Cerebellar cortex (tissue), 1 donor: Measurements from ENCODE around the gene E2F1.

Experiments
- DNase-seq: peaks from one replicate; pipeline ENCODE4 v3.0.0-alpha.2; 2015; ENCODE audit warnings: low spot score

E2F1 gene

DNA sequence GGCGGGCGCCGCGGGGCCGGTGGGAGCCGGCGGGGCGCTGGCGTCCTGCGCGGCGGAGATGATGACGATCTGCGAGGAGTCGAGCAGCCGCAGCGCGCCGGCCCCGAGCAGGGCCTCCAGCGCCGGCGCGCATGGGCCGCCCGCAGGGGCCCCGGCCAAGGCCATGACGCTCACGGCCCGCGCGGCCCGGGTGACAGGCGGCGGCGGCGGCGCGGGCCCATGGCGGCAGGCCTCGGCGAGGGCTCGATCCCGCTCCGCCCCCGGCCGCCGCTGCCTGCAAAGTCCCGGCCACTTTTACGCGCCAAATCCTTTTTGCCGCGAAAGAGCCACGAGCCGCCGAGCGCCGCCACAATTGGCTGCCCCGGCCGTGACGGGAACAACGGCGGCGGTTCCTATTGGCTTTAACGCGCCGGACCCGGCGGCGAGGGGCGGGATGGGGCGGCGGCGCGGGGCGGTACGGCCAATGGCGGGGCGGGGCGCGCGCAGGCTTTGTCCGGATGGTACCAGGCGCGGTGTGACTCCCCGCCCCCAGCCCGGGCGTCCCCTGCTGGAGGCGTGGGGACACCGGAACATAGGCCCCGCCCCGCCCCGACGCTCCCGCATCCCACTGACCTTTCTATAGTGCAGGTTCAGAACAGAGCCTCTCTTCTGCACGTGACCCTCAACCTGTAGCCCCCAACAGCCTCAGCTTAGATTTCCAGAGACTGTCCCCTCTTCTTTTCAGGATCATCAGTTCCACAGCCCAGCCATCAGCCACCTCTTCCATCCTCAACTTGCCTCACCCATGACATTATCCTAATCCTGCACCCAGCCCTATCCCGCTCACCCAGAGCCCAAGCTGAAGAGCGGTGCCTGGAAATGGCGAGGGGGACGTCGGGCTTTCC lies at the start of gene E2F1:
Gene E2F1 (minus strand): TSS at position 286 of the 884 bp plus-strand sequence. CDS start 121 bp downstream, at position 165.
- DNase-seq = peak; percentile 90

- DNase-seq = peak; percentile 63
These were observed 47.7 kb upstream of the E2F1 start for GRCh38 chr20:33733654-33734576.

- peak; percentile 62 for DNase-seq
These were observed 46.2 kb upstream of the E2F1 start for GRCh38 chr20:33732166-33732970.

DNA sequence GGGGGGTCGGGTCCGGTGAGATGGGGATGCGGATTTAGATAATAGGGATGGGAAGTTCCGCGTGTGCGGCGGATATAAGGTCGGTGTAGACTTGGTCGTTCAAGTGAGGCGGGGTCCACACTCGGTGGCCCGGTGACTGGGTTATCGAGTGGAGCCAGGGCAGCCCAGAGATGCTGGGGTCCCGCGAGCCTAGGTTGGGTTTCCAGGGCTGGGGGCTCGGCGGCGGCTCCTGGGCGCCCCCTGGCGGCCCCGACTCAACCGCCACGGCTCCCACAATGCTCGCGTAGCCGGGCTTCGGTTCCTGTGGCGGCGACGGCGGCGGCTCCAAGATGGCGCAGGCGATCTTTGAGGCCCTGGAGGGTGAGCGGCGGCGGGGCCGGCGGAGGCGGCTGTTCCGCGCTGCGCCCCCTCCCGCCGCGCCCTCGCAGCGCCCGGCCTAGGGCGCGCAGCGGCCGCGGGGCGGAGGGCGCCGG lies 45.5 kb upstream of the E2F1 start, which contains the start of gene ZNF341:
Gene ZNF341 (plus strand): TSS at position 304 of the 473 bp plus-strand sequence. CDS start 26 bp downstream, at position 330.
- peak; percentile 76 for DNase-seq

- DNase-seq = no peak
These were observed 44.9 kb upstream of the E2F1 start for GRCh38 chr20:33730946-33731692.

DNA sequence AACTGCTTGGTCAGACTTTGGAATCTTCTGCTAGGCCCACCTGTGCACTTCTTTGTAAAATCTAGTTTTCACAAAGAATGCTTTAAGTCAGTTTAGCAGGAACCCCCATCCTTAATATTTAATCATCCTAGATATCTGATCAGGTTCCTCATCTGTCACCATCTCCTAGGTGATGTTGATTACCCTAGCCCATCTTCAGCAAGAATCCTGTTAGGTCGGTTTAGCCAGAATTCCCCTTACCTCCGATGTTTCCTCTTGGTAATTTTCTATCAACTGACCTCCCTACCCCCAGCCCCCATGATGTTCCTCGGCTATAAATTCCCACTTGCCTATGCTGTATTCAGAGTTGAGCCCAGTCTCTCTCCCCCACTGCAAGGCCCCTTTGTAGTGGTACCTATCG lies 42.9 kb upstream of the E2F1 start:
- DNase-seq = no peak

GRCh38 chr20:33728463-33728862 lies 42.3 kb upstream of the E2F1 start:
- DNase-seq = no peak

GRCh38 chr20:33727806-33728205 lies 41.6 kb upstream of the E2F1 start:
- DNase-seq = no peak

- no peak for DNase-seq
These were observed 40.9 kb upstream of the E2F1 start for GRCh38 chr20:33727115-33727479.

DNA sequence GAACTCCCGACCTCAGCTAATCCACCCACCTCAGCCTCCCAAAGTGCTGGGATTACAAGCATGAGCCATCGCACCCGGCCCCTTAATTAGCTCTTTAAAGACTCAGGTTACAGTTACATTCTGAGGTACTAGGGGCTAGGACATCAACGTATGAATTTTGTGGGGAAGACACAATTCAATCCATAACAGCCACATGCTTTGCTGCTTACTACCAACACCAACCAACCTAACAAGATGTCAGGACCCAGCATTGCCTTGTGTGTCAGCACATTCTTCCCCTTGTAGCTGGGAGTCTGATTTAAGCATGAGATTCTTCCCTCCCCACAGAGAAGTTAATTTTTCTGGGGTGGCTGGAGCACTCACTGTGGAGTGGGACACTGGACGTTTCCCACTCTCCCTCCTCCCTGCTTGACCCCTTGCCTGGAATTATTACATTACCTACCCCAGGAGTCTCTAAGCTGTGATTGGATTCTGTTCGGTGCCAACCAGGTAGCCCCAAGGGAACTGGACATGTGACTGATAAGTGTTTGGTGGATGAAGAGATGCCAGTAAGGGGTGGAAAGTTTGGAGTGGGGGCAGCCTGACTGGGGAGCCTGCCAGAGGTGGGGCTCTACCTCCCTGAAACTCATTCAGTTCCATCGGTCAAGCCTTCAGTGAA lies 39.6 kb upstream of the E2F1 start:
- no peak for DNase-seq

DNA sequence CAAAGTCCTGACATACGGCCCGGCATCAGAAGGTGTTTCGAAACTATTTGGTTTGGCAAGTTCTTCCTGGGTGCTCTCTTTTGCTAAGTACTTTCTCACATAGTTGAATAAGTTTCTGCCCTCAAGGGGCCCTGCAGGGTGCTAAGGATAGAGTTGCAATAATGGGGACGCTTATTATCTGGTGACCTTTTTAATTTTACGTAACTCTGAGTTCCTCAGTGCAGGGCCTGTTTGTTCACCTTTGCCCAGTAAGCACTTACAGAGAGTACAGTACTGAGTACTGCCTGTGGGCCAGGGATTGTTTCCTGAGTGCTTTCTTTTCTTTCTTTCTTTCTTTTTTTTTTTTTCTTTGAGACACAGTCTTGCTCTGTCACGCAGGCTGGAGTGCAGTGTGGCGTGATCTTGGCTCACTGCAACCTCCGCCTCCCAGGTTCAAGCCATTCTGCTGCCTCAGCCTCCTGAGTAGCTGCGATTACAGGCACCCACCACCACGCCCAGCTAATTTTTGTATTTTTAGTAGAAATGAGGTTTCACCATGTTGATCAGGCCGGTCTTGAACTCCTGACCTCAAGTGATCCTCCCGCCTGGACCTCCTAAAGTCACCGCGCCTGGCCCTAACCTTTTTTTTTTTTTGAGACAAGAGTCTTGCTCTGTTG lies 38.4 kb upstream of the E2F1 start:
- no peak for DNase-seq

DNA sequence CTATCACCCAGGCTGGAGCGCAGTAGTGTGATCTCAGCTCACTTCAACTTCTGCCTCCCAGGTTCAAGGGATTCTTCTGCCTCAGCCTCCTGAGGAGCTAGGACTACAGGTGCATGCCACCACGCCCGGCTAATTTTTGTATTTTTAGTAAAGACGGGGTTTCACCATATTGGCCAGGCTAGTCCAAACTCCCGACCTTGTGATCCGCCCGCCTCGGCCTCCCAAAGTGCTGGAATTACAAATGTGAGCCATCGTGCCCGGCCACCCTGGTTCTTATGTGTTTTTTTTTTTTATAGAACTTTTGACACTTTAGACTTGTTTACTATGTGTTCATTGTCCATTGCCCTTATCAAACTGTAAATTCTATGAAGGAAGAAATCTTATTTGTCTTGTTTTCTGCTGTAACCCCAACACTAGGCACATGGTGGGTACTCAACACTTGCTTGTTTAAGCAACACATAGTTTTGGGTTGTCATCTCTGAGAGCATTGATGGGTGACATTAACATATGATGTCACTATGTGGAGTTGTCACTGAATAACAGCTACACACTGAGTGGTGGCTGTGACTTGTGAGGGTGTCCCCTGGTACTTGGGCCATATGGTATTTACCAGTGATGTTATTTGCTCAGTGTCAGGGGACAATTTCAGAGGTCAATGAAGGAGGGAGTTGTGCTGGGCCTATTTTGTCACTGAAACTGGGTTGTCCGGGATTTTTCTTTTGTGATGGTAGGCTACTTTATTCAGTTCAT lies 35.4 kb upstream of the E2F1 start:
- DNase-seq = no peak

GRCh38 chr20:33719989-33720709 lies 34.0 kb upstream of the E2F1 start, which contains the start of gene PXMP4:
Gene PXMP4 (minus strand): TSS chr20:33720310. CDS start chr20:33720207, 103 bp downstream.
- peak; percentile 99 for DNase-seq

DNA sequence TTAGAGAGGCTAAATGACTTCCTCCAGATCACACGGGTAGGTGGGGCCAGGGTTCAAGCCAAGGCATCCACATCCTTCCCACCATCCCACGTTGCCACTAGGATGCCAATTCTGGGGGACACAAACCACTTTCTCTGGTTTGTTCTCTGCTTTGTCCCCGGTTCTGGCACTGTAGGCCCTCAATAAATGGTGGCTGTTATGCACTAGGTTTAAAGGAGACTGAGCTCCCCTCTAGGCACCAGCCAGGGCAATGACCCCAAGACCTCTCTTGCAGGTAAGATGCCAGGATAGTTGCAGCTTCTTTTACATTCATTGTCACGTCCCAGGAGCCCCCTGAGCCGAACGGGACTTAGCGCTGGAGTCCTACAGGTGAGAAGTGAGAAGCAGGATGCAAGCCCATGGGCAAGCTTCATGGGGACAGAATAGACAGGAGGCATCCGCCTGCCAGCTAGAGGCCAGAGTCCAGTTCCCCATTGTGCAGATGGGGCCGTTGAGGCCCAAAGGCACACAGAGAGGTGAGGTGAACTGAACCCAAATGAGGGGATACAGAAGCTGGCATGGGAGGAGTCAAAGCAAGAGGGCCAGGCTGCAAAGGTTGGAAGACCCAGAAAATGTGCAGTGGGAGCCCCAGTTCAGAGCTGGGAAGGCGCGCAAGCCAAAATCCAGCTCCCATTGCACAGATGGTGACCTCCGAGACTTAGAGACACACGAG lies 33.2 kb upstream of the E2F1 start:
- no peak for DNase-seq

GRCh38 chr20:33716498-33716897 lies 30.3 kb upstream of the E2F1 start:
- no peak for DNase-seq

DNA sequence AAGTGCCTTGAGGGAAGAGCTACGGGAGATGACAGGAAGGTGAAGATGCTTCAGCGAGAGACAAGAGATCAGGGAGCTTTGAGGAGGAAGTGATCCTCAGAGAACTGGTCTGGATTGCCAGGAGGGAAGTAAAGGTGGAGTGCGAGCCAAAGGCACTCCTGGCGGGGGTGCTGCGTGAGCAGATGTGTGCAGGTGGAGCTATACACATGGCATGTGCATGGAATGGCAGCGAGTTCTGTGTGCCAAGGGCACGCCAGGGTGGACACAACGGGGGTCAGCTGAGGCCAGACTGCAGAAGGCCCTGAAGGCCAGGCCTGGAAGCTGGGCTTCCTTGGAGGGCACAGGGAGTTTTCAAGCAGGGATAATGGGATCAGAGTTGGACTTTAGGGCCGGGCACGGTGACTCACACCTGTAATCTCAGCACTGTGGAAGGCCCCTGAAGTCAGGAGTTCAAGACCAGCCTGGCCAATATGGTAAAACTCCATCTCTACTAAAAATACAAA lies 27.7 kb upstream of the E2F1 start:
- DNase-seq = no peak

DNA sequence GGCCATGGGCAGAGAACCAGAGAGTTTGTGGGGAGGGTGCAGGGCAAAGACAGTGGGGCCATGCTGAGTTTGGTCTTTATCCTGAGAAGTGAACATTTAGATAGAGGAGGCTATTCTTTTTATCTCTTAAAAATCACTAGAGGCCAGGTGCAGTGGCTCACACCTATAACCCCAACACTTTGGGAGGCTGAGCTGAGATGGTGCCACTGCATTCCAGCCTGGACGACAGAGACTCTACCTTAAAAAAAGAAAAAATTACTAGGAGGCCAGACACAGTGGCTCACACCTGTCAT lies 25.2 kb upstream of the E2F1 start:
- no peak for DNase-seq
